PC-9 (cell line): ENCODE measurements around the gene ERBB2. TPM values are rescaled to one million over a fixed set of nuclear protein-coding genes. Genes with fewer than 3 reads are reported as not detected.

Experiments used
- BruUV-seq: library from RNA; stranded (reverse); fragments of 400-500 nt; replicated peaks from 2 replicates; lab custom pipeline; 2021; lab: Mats Ljungman, UMichigan
- CTCF ChIA-PET: fragments of 300-600 bp; sonication (Branson Sonifier 250); formaldehyde crosslinking; loops from one replicate; lab custom pipeline; 2022; ENCODE audit warnings: antibody characterized with exemption; lab: Charles Lee
- POLR2A ChIA-PET: fragments of 300-600 bp; sonication (Branson Sonifier 250); formaldehyde crosslinking; loops from one replicate; lab custom pipeline; 2022; ENCODE audit warnings: antibody characterized with exemption; ENCODE audit not compliant: unreplicated experiment; lab: Charles Lee
- DNase-seq, 2 experiments: peaks; one replicate each; pipeline versions ENCODE4 v3.0.0 to v3.0.0-alpha.2; 2015 to 2022; ENCODE audit warnings: mixed read lengths in 1 of 2
- H2AFZ ChIP-seq: fragments of 200-600 bp; sonication (generic); 2 replicates; pipeline ENCODE4 v1.8.1; 2017; ENCODE audit warnings: antibody characterized with exemption
- H3F3A ChIP-seq: fragments of 200-600 bp; sonication (generic); 2 replicates; pipeline ENCODE4 v1.8.1; 2017; ENCODE audit warnings: antibody characterized with exemption, mild to moderate bottlenecking, low read depth; ENCODE audit not compliant: insufficient read depth
- H3K27ac ChIP-seq: fragments of 200-600 bp; sonication (generic); 2 replicates; pipeline ENCODE4 v1.6.1; 2016; ENCODE audit warnings: mixed run types
- H3K27me3 ChIP-seq: fragments of 200-600 bp; sonication (generic); 2 replicates; pipeline ENCODE4 v1.6.1; 2016; ENCODE audit warnings: low read depth, mixed run types; ENCODE audit not compliant: insufficient read depth
- H3K36me3 ChIP-seq: fragments of 200-600 bp; sonication (generic); 2 replicates; pipeline ENCODE4 v1.6.1; 2016; ENCODE audit warnings: low read depth, mixed run types
- H3K4me1 ChIP-seq: fragments of 200-600 bp; sonication (generic); replicated peaks from 2 replicates; pipeline ENCODE4 v1.6.1; 2016; ENCODE audit warnings: mixed run types; ENCODE audit not compliant: insufficient read depth
- H3K4me2 ChIP-seq: fragments of 200-600 bp; sonication (generic); 2 replicates; pipeline ENCODE4 v1.6.1; 2017; ENCODE audit warnings: mixed run types
- H3K4me3 ChIP-seq: fragments of 200-600 bp; sonication (generic); 2 replicates; pipeline ENCODE4 v1.6.1; 2016; ENCODE audit warnings: mixed run types
- H3K79me2 ChIP-seq: fragments of 200-600 bp; sonication (generic); 2 replicates; pipeline ENCODE4 v1.6.1; 2017; ENCODE audit warnings: low read depth, mixed run types
- H3K9me2 ChIP-seq: fragments of 200-600 bp; sonication (generic); 2 replicates; pipeline ENCODE4 v1.8.1; 2017; ENCODE audit warnings: mild to moderate bottlenecking; ENCODE audit not compliant: insufficient read depth
- H3K9me3 ChIP-seq: fragments of 200-600 bp; sonication (generic); 2 replicates; pipeline ENCODE4 v1.8.1; 2016; ENCODE audit warnings: low read depth; ENCODE audit not compliant: insufficient read depth
- H4K20me1 ChIP-seq: fragments of 200-600 bp; sonication (generic); 2 replicates; pipeline ENCODE4 v1.8.1; 2017; ENCODE audit not compliant: insufficient read depth
- EZH2 ChIP-seq: fragments of 200-600 bp; sonication (generic); IDR thresholded peaks from 2 replicates; pipeline ENCODE4 v1.8.0; 2017; ENCODE audit warnings: antibody characterized with exemption, low read depth
- intact Hi-C: fragments of 100-400 bp; cut with micrococcal nuclease; formaldehyde crosslinking; loops from one replicate; pipeline ENCODE4 v1.10.0; 2022; ENCODE audit not compliant: unreplicated experiment
- total RNA-seq: library from RNA; stranded (reverse); gene quantifications from 2 replicates; pipeline ENCODE4 v1.2.3, GENCODE V29; 2021
- TF ChIP-seq, protein P1 (sequence below): fragments of 200-600 bp; sonication (generic); conservative IDR thresholded peaks from 2 replicates; pipeline ENCODE4 v1.6.1; 2017; ENCODE audit warnings: mixed run types, antibody characterized with exemption, mild to moderate bottlenecking, moderate library complexity

The ERBB2 gene
- total RNA-seq, 1 experiment from 2014 or later = 90.6 TPM

DNA sequence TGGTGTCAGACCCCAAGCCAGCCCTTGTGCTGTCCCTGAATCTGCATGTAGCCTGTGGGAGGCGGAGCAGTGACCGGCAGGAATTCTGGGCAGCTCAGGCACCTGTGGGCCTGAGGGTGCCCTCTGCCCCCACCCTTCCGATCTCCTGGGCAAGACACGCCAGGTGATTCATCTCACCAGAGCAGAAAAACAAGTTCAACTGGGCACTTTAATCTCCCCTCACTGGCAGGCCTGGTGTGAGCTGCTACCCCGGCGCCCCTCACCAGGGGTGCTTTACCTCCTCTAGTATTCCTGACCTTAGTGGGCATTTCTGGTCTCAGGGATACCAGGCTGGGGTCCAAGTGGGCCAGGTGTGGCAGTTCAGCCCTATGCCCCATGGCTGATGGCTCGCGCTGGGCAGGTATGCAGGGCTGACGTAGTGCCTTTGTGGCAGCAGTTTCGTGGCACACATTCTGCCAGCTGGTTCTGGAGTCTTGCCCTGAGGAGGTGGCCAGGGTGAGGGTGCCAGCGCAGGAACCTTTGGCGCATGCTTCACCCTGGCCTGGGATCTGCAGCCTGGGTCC is 6.0 kb downstream of the ERBB2 start:
- CTCF ChIA-PET = interaction anchor here (0.6 kb wide), 2 partner anchors 28 to 155 kb away, joined by 4 to 11 read pairs; no protein-coding TSS in a partner anchor
- Histone ChIP-seq H3K9me2 (no peaks in the 10 kb centered on the region), H3K79me2 (peaks cover 62% of the 10 kb centered on the region), H3K9me3 (no peaks in the 10 kb centered on the region), H4K20me1 (peaks cover 11% of the 10 kb centered on the region; the same call in 1 of the 2 replicates), H3K27me3 (no peaks in the 10 kb centered on the region), H3K36me3 (no peaks in the 10 kb centered on the region), H3F3A (peaks cover 44% of the 10 kb centered on the region), H3K4me1 (peaks cover 71% of the 10 kb centered on the region), H3K27ac (peak overlapping the region; percentile 68), H2AFZ (no peak overlapping the region), H3K4me3 (peak overlapping the region; percentile 34; the same call in 1 of the 2 replicates), H3K4me2 (peak overlapping the region; percentile 73)
- BruUV-seq = no TSS peak
- peak; percentile 91 to 96 for DNase-seq
- POLR2A ChIA-PET = interaction anchor here (0.5 to 1.2 kb wide), 2 partner anchors 31 to 513 kb away, joined by 9 read pairs; partner anchors contain the start of gene WIPF2
- intact Hi-C loops = loop anchor here (2.0 to 5.0 kb wide), 2 partner anchors 31 to 46 kb away; no protein-coding TSS in a partner anchor
- TF ChIP-seq, protein P1, sequence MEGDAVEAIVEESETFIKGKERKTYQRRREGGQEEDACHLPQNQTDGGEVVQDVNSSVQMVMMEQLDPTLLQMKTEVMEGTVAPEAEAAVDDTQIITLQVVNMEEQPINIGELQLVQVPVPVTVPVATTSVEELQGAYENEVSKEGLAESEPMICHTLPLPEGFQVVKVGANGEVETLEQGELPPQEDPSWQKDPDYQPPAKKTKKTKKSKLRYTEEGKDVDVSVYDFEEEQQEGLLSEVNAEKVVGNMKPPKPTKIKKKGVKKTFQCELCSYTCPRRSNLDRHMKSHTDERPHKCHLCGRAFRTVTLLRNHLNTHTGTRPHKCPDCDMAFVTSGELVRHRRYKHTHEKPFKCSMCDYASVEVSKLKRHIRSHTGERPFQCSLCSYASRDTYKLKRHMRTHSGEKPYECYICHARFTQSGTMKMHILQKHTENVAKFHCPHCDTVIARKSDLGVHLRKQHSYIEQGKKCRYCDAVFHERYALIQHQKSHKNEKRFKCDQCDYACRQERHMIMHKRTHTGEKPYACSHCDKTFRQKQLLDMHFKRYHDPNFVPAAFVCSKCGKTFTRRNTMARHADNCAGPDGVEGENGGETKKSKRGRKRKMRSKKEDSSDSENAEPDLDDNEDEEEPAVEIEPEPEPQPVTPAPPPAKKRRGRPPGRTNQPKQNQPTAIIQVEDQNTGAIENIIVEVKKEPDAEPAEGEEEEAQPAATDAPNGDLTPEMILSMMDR = peak; percentile 23; the same call in 1 of the 2 replicates
- TF ChIP-seq EZH2 = no peak

DNA sequence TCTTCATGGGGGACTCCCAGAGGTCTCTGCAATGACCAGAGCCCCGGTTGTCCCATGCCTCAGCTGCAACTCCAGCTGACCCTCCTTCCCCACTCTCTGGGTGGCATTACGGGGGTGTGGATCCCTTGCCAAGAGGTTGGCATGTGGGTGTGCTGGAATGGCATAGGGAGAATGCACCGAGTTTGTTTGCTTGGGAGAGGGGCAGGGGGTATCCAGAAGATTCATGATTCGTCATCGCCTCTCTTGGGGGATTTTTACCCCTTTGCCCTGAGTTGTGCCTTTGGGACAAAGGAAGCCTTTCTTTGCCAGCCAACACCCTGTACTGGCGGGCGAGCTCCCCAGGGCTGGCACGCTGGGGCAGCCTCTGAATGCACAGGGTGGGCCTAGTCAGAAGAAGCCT is 6.5 kb downstream of the ERBB2 start:
- TF ChIP-seq, protein P1 = no peak
- TF ChIP-seq EZH2 = no peak
- peaks cover 66% of the 10 kb centered on the region for H3K4me1 ChIP-seq
- H3K27ac ChIP-seq = peak overlapping the region; percentile 68
- peaks cover 57% of the 10 kb centered on the region for H3K79me2 ChIP-seq
- no peaks in the 10 kb centered on the region for H3K27me3 ChIP-seq
- H4K20me1 ChIP-seq = peaks cover 7% of the 10 kb centered on the region; the same call in 1 of the 2 replicates
- H3K4me3 ChIP-seq = peak overlapping the region; percentile 34; the same call in 1 of the 2 replicates
- H3K9me3 ChIP-seq = no peaks in the 10 kb centered on the region
- no peak overlapping the region for H2AFZ ChIP-seq
- no peak for DNase-seq
- intact Hi-C loops = loop anchor here (5.0 kb wide), 1 partner anchor 46 kb away; no protein-coding TSS in a partner anchor
- H3K36me3 ChIP-seq = no peaks in the 10 kb centered on the region
- H3K9me2 ChIP-seq = no peaks in the 10 kb centered on the region
- POLR2A ChIA-PET = interaction anchor here (1.2 kb wide), 1 partner anchor 31 kb away, joined by 9 read pairs; no protein-coding TSS in a partner anchor
- H3F3A ChIP-seq = peaks cover 41% of the 10 kb centered on the region
- CTCF ChIA-PET = interaction anchor here (0.6 kb wide), 2 partner anchors 28 to 155 kb away, joined by 4 to 11 read pairs; no protein-coding TSS in a partner anchor
- no TSS peak for BruUV-seq
- H3K4me2 ChIP-seq = peak overlapping the region; percentile 73

DNA sequence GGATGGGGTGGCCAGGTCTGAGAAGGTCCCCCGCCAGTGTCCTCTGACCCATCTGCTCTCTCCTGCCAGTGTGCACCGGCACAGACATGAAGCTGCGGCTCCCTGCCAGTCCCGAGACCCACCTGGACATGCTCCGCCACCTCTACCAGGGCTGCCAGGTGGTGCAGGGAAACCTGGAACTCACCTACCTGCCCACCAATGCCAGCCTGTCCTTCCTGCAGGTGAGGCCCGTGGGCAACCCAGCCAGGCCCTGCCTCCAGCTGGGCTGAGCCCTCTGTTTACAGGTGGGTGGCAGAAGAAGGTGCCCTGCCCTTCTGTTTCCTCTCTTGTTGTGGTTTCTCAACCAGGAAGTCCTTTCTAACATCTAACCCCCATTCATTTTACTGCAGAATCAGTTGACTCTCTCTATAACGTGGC is 7.1 kb downstream of the ERBB2 start:
- Histone ChIP-seq H3K4me3 (no peak overlapping the region), H3F3A (peaks cover 37% of the 10 kb centered on the region), H3K79me2 (peaks cover 51% of the 10 kb centered on the region), H4K20me1 (peaks cover 4% of the 10 kb centered on the region; the same call in 1 of the 2 replicates), H3K9me2 (no peaks in the 10 kb centered on the region), H3K27ac (peak overlapping the region; percentile 68), H2AFZ (no peak overlapping the region), H3K36me3 (no peaks in the 10 kb centered on the region), H3K4me2 (peak overlapping the region; percentile 73), H3K9me3 (no peaks in the 10 kb centered on the region), H3K27me3 (no peaks in the 10 kb centered on the region), H3K4me1 (peaks cover 60% of the 10 kb centered on the region)
- BruUV-seq = no TSS peak
- ChIA-PET POLR2A (no interaction called here), CTCF (no interaction called here)
- peak; percentile 26 to 40 for DNase-seq
- intact Hi-C loops = loop anchor here (5.0 kb wide), 1 partner anchor 45 kb away; no protein-coding TSS in a partner anchor
- TF ChIP-seq, protein P1 = no peak
- TF ChIP-seq EZH2 = no peak
